Hypothalamus (tissue), 51 donors: Measurements from ENCODE around the gene MRPL14.
A peak's percentile ranks its signal among the peaks of the same experiment; 100 is the strongest.
"Not testable (repeated sequence)": the region's sequence is repeated elsewhere in the genome, so short reads cannot be mapped to it uniquely, and the experiment has no call there.

Experiments used
- DNase-seq, 51 donors: peaks; one replicate each; lab custom pipeline; 2025; lab: John Stamatoyannopoulos, UW

The MRPL14 gene

GRCh38 chr6:44150317-44150917 lies 23.2 kb upstream of the MRPL14 start:
- DNase-seq, result no peak

- no peak for DNase-seq
Measured at GRCh38 chr6:44149369-44150012, 22.2 kb upstream of the MRPL14 start.

- DNase-seq, result no peak
Measured at GRCh38 chr6:44148306-44148705, 21.1 kb upstream of the MRPL14 start.

- DNase-seq, result no peak
Measured at GRCh38 chr6:44147256-44147655, 20.0 kb upstream of the MRPL14 start.

- DNase-seq, result no peak
Measured at GRCh38 chr6:44146685-44147084, 19.4 kb upstream of the MRPL14 start.

- DNase-seq, result no peak
Measured at GRCh38 chr6:44145839-44146238, 18.6 kb upstream of the MRPL14 start.

- DNase-seq, result not testable (repeated sequence)
Measured at GRCh38 chr6:44144536-44144935, 17.3 kb upstream of the MRPL14 start.

GRCh38 chr6:44143731-44144130 lies 16.5 kb upstream of the MRPL14 start:
- DNase-seq, result no peak

- DNase-seq, result no peak
Measured at GRCh38 chr6:44142835-44143234, 15.6 kb upstream of the MRPL14 start.

- no peak for DNase-seq
Measured at GRCh38 chr6:44139351-44139743, 12.1 kb upstream of the MRPL14 start.

- no peak for DNase-seq
Measured at GRCh38 chr6:44138717-44139350, 11.6 kb upstream of the MRPL14 start.

- no peak for DNase-seq
Measured at GRCh38 chr6:44135875-44136274, 8.6 kb upstream of the MRPL14 start.

GRCh38 chr6:44135173-44135758 lies 8.0 kb upstream of the MRPL14 start:
- DNase-seq, result peak in 1 of 51 donors; percentile 32

- no peak for DNase-seq
Measured at GRCh38 chr6:44133981-44134711, 6.9 kb upstream of the MRPL14 start.

- DNase-seq, result peak in 44 of 51 donors; percentile 4 to 80 (median 38)
Measured at GRCh38 chr6:44133003-44133931, 6.0 kb upstream of the MRPL14 start.

- no peak for DNase-seq
Measured at GRCh38 chr6:44132476-44132875, 5.2 kb upstream of the MRPL14 start.

GRCh38 chr6:44131892-44132291 lies 4.6 kb upstream of the MRPL14 start:
- DNase-seq, result no peak

- no peak for DNase-seq
Measured at GRCh38 chr6:44129841-44130322, 2.6 kb upstream of the MRPL14 start.

GRCh38 chr6:44128020-44128917 lies 1.0 kb upstream of the MRPL14 start:
- DNase-seq, result peak in 25 of 51 donors; percentile 5 to 49 (median 26)
